GM23248 (cell line): Measurements from ENCODE around the gene SIK3.

Experiments used
- EZH2 ChIP-seq: fragments of 200-600 bp; sonication (generic); IDR thresholded peaks from 2 replicates; pipeline ENCODE4 v1.6.1; 2018; ENCODE audit warnings: antibody characterized with exemption, mild to moderate bottlenecking; ENCODE audit not compliant: insufficient read depth, poor library complexity, severe bottlenecking
- EZH2phosphoT487 ChIP-seq: fragments of 200-600 bp; sonication (generic); IDR thresholded peaks from 2 replicates; pipeline ENCODE4 v1.6.1; 2018; ENCODE audit warnings: antibody characterized with exemption, moderate library complexity, mild to moderate bottlenecking, low read depth; ENCODE audit not compliant: insufficient read depth

GRCh38 chr11:116864531-116864930, 233.7 kb downstream of the SIK3 start:
- TF ChIP-seq EZH2 (no peak), EZH2phosphoT487 (no peak)
